HT1080 (cell line): Measurements from ENCODE around the gene UGP2. TPM values are rescaled to one million over a fixed set of nuclear protein-coding genes. Genes with fewer than 3 reads are reported as not detected.
"Not testable (repeated sequence)": the region's sequence is repeated elsewhere in the genome, so short reads cannot be mapped to it uniquely, and the experiment has no call there.

Source experiments
- DNase-seq: peaks from one replicate; pipeline ENCODE4 v3.0.0-alpha.2; 2015; ENCODE audit warnings: low read depth
- total RNA-seq: library from RNA; depleted of rRNA; stranded (reverse); fragments of >200 nt; shearing (Covaris generic); gene quantifications from 2 replicates; pipeline ENCODE4 v1.2.3, GENCODE V29; 2014

Gene UGP2
- total RNA-seq, 1 experiment from 2014 or later = 62.2 TPM

DNA sequence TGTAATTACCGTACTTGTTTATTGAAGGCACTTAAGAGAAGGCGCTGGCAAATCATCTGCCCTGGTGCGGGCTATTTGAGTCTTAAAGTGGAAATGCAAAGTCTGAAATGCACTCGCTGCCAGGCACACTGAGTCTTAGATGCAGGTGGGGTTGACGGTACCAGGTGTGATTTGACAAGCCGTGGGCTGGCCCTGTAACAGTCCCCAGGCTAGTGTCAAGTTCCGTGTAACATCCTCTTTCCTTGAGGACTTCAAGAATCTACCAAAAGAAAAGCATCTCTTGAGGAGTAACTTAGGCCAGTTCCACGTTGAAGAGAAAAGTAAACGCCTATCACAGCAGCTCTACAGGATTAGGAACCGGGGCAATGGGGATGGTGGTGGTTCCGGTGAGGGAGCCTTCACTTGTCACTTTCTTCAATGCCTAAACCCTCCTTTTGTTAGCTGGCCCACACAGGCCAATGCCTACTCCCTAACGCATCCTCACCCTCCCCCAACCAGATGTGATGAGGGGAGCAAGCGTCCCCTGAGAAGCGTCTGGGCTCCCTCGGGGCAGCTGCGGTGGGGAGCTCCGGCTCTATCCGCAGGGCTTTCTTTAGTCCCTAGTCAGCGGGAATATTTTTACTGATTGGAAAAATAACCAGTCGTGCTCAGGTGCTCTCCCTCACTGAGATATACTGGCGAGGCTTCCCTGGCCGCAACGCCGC lies 1.5 kb upstream of the UGP2 start:
- DNase-seq = no peak

DNA sequence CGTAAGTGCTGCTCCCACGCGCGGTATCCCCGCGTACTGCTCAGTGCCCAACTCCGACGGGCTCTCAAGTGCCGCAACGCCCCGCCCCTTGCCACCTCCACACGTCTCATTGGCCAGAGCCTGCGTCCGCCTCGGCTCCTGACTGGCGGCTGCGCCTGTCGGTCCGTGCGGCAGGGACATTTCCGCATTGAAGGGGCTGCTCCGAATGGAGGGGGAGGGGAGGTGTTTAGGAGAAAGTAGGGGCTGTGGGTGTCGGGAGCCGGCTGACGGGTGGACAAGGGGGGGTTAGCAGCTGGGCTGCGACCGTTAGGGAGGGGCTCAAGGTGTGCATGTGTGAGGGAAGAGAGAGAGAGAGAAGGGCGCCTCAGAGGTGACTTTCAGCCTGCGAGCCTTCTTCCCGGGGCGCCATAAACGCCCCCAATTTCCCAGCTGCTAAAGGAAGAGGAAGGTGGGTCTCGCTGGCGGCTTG lies 877 bp upstream of the UGP2 start:
- peak; percentile 96 for DNase-seq

DNA sequence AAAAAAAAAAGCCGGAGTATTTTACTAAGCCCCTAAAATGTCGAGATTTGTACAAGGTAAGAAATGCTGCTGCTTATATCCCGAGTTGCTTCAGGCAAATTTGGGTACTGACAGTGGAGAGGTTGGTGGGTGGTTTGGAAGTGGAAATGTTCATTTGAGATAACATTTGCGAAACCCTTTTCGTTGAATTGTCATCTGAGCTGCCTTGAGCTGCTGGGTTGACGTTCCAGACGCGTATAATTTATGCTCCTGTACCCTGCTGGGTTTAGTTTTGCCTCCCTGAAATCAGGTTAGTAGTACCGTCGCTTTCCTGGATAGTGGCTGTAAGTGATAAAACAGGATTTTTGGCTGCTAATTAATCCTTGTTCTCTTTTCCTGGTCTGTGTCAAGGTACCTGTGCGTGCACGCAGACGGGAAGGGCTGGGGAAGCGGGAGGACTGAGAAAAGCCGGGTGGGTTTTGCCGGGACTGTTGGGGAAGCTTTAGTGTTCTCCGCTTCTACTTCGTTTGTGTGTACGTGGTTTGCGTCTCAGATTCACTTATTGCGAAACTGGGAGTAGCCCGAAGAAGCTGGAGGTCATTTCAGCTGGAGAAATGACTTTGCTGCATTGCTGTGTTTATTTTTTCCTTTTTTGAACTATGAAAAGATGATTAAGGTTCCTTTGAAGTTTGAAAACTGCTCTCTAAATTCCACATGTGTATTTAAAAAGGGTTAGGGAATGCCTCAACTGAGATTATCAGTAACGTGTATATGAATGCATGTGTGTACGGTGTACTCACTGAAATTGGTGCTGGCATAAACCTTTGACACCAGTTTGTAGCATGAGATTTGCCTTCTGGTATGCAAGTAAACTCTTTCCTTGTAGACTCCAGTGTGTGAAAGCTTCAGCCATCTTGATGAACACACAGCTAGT lies 709 bp downstream of the UGP2 start:
- DNase-seq = peak; percentile 52

DNA sequence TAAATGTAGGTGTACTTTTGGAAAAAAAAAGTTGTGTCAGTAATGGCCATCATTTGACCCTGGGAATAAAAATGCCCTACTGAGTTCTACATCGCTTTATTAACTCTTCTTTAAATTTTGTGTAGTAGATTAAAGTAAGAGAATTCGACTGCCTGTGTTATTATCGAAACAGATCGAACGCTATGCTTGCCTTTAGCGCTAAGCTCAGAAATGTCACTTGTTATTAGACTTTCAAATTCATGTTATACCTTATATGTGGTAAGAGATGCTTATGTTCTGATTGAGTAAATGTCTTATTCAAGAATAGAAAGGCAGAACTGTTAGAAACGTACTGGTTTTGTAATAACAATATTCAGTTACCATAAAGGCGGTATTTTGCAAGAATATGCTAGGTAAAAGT lies 1.4 kb downstream of the UGP2 start:
- DNase-seq = no peak

DNA sequence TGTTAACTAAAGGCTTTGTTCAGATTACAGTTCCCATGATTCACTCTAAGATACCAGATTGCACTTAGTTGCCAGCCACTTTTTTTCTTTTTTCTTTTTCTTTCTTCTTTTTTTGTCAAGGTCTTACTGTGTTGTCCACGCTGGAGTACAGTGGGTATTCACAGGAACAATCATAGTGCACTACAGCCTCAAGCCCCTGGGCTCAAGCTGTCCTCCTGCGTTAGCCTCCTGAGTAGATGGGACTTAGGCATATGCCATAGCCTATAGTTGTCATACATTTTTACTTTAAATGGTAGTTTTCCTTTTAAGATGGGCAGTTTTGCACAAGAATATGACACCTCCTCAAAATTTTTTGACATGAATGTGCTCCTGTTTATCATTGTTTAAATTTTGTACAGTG lies 2.1 kb downstream of the UGP2 start:
- DNase-seq = no peak

DNA sequence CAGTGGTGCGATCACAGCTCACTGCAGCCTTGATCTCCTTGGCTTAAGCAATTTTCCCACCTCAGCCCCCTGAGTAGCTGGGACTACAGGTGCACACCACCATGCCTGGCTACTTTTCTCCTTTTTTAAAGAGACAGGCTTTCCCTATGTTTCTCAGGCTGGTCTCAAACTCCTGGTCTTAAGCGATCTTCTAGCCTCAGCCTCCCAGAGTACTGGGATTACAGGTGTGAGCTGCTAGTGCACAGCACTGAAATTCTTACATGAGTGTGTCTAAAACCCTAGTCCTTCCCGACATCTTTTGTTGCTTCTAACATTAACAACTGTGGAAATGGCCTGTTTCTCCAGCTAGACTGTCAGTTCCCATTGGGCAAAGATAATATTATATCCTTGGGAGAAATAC lies 2.9 kb downstream of the UGP2 start:
- DNase-seq = no peak

DNA sequence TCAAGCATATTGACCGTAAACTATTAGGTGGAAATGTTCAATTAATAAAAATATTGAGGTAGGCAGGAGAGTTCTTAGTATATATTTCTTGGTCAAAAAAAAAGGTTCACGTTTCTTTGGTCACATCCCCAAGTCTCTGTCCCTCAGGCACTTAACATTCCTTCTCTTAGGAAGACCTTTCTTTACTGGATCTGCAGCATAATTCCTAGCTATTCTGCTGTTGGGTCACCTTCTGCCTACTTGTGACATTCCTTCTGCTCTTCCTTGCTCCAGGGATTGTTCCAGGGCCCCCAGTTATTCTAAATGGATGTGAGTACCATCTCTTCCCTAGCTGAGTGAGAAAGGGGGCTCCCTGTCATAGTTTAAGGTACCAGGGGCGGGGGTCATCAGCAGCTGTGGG lies 4.2 kb downstream of the UGP2 start:
- DNase-seq = no peak

DNA sequence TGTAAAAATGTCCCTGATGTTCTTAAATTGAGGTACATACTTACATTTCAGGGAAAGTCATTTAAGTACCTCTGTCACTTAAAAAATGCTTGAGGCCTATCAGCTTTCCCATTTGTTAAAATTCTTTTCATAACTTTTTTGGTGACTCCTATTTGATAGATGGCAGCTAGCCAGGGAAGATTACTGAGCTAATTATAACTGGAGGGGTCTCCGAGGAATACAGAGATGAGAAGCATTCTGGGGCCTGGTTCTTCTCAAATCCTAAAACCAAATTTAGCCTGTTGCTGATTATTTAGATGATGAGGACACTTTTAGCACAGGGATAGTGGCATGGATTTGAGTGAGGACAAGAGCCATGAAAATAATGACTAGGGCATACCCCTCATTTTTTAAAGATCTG lies 4.8 kb downstream of the UGP2 start:
- no peak for DNase-seq

DNA sequence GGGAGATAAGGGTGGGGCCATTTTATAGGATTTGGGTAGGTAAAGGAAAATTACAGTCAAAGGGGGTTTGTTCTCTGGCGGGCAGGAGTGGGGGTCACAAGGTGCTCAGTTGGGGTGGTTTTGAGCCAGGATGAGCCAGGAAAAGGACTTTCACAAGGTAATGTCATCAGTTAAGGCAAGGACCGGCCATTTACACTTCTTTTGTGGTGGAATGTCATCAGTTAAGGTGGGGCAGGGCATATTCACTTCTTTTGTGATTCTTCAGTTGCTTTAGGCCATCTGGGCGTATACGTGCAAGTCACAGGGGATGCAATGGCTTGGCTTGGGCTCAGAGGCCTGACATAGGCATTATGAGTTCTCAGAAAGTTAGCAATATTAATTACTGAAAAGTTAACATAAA lies 5.9 kb downstream of the UGP2 start:
- DNase-seq = not testable (repeated sequence)

DNA sequence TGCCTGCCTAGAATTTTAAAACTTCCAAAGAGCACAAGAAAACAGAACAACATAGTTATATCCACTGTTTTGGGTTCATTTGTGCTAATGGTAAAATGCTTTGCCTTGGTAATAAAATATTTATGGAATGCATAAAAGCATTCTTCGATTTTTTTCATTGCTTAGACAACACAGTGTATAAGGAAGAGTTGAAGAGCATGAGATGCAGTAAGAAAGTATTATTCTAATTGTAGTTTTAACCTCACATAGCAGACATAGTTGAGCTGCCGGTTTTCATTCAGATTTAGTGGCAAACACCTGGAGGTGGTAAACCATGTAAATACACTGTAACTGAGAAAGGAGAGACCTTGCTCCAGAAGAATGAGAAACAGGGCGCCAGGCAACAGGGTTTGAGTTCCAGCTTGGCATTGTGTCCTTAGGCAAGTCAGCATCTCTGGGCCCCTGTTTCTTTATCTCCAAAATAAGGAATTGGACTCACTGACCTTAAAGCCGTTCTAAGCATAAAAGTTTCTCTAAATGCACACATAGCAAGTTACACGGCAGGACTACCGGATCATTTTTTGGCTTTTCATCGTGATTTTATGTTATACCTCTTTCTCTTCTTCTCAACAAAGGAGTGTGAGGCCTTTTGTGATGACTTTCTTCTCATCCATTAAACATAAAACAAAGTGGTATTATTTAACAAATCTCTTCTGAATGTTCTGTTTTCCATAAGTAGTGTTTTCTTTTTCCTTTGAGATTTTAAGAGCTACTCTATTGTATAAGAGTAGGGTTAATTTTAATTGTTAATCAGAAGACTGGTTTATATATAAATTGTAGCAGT lies 7.9 kb downstream of the UGP2 start:
- no peak for DNase-seq

DNA sequence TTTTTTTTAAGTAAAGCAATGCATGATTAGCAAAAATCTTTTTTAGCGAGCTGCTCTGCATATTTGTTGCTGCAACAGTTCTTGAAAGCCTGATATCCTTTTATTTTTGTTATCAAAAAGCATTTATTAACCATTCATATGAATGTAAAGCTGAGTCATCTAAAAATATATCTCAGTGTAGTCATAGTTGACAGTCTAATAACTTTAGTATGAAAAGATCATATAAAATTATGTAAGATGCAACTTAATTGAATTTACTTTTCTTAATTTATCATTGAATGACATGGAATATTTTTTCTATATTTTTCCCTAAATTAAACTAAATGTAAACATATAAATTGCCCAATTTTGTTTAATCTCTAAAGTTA lies 8.5 kb downstream of the UGP2 start:
- DNase-seq = no peak

DNA sequence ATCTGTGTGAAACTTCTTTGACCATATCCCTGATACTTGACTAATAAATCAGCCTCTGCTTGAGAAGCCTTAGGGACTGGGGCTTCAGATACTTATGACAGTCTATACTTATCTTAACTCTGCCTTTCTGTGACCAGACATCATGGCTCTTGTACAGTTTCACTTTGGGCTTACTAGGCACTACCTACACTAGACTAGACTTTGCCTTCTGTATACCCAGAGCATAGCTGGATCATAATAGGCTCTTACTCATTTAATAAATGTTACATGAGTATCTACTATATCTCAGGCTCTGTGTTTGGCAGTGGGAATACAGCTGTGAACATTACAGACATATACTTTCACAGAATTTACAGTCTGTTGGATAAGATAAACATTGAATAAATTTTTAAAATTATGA lies 9.0 kb downstream of the UGP2 start:
- no peak for DNase-seq

DNA sequence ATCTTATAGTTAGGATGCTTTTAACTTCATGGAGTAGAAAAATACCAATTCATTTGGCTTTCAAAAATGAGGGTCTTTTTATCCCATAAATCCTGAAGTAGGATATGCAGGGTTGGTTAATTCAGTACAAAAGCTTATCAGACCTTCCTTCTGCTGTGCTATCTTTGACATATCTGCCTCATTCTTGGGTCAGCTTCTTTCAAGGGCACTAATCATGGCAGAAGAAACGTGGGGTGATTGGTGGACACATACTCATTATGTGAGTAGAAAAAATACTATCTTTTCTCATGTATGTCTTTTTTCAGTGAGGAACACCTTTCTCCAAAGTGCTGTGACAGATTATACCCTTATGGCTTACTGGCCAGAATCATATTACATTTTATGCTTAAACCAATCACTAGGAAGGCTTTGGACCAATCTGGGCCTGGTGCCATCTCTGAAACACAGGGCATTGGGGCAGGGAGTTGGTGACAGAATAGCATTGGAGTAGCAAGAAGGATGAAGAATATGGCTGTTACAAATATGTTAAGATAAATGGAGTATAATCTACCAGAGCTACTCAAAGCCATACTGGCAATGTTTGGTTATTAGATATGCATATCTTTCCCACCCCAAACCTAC lies 10.1 kb downstream of the UGP2 start:
- no peak for DNase-seq

DNA sequence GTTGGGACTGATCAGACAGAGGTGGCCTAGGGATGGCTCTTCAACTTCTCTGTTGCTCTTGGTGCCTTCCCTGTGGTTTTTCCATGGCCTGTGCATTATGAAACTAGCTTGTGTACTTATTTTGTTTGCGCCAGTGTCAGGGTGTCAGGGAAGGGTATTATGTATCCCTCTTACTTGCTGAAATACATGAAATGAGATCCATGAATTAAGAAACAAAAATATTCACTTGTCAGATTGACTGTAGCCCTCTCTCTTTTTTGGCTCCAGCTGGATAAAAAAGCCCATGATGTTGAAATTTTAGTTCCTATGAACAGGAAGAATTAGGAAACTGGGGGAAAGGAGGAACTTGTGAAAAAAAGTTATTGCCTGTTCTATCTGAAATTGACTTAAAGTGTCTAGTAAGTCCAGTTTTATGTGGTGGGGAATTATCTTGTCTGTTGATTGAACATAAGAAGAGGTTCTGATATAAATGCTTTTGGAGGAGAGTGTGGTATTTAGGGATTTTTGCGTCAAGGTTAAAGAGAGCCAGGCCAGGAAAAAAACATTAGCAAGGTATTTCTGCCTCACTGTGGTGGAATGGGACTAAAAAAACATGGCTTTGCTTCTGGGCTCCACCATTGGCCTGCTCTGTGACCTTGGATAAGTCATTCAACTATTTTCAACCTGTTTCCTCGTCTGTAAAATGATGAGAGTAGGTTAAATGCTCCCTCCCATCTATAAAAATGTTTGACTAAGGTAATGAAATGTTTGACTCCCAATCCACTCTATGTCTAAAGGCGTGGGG lies 12.0 kb downstream of the UGP2 start:
- DNase-seq = no peak

DNA sequence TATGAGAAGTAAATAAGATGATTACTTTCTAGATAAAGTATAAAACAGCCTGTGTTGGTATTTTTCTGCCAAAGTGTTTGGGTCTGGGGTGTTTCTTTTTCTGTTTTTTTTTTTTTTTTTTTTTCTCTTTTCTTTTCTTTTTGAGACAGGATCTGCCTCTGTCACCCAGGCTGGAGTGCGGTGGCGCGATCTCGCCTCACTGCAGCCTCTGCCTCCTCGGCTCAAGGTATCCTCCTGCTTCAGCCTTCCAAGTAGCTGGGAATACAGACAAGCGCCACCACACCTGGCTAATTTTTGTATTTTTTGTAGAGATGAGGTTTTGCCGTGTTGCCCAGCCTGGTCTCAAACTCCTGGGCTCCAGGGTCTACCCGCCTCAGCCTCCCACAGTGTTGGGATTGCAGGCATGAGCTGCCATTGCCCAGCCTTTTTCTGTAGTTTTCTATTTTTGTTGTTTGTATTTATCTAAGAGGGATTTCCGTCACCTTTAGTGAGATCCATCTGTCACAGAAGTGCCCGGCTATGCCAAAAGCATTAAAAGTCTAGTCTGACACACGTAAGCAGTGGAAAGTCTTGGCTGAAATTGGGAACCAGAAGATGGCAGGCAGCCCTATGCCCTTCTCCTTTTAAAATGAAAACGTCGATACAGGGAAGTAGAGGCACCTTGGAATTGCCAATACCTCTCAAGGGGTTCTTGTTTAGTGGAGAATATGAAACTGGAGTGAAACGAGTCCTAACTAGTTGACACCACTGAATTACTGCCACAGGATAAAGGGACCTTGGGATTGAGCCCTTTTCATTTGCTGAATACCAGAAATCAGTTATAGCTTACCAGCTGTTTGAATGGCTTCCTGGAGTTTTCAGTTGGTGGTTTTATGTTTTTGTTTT lies 14.0 kb downstream of the UGP2 start:
- DNase-seq = no peak

DNA sequence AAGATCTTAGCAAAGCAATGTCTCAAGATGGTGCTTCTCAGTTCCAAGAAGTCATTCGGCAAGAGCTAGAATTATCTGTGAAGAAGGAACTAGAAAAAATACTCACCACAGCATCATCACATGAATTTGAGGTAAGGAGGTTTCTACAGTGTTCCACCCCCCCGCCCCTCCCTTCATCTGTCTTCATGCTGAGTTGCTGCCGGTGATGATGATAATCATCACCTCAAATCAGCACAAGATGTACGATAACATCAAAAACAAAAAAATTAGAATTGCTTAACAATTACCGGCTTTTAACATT lies 14.6 kb downstream of the UGP2 start:
- no peak for DNase-seq

DNA sequence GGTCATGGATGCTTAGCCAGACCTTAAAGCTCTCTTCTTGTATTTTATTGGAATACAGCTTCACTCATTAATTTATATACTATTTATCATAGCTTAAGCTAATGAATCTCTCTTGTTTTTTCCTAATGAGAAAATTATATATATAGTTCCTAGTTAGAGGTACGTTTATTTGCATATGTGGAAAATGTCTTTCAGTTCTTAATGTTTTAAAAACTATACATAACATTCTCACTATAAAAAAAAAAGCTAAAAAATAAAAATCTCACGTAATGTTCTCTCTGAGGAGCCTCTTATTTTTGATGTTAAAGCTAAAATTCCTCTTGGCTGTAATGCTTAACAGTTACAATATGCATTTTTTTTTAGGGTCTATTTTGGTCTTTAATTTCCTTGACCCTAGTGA lies 16.6 kb downstream of the UGP2 start:
- no peak for DNase-seq

DNA sequence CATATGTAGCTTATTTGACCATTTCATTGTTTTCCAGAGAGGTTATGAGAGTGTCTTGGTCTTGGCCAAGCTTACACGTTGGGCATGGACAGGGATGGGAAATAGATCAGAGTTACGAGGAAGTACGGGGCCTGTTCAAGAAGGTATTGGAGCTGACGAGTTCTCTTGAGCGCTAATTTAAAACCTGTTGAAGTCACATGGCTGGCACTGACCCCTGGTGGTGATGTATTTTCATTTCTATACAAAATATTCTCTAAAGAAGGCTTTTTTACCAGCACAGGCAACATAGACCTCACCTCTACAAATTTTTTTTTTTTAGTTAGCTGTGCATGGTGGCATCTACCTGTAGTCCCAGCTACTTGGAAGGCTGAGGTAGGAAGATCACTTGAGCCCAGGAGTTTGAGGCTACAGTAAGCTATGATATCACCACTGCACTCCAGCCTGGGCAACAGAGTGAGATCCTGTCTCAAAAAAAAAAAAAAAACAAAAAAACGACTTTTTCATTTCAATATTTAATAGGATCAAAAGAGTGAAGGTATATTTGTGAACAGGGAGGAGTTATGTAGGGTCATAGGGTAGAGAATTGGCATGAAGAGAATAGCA lies 19.6 kb downstream of the UGP2 start:
- peak; percentile 48 for DNase-seq

DNA sequence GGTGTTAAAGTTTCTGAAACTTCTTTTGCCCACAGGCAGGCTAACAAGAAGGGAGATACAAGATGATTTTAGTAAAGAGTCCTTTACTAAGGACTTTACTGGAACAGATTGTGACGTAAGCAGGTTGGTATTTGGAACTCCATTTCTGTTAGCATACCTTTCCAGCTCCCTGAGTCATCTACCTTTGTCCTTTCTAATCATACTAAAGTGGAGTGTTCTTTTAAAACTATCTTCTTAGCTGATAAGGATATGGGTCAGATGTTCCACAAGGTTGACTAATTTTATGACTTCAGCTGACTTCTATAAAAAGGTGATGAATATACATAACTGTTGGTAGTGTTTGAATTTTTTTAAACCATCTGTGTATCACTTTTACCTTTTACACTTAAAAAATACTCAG lies 21.1 kb downstream of the UGP2 start:
- DNase-seq = no peak
